Erythroblast (primary cell): ENCODE measurements around the gene DDX39B.

Experiments used
- GATA1 ChIP-seq: IDR thresholded peaks from 2 replicates; pipeline ENCODE4 v1.6.1; 2011; ENCODE audit warnings: low read depth, mild to moderate bottlenecking, control low read depth, low read length, moderate library complexity
- POLR2A ChIP-seq: IDR thresholded peaks from 2 replicates; pipeline ENCODE4 v1.6.1; 2011; ENCODE audit warnings: mild to moderate bottlenecking, low read length

- TF ChIP-seq POLR2A (peak; percentile 35), GATA1 (no peak)
Measured at GRCh38 chr6:31529329-31530150, 12.3 kb downstream of the DDX39B start.
